Subcutaneous adipose tissue (tissue), 4 donors: ENCODE results near the gene OR2AE1. TPM values are rescaled to one million over a fixed set of nuclear protein-coding genes. Genes with fewer than 3 reads are reported as not detected.

Source experiments
- small RNA-seq: library from RNA; depleted of rRNA; stranded (forward); fragments of <200 nt; gene quantifications from one replicate; pipeline ENCODE3, GENCODE V24; 2016
- total RNA-seq, 4 donors: library from RNA; depleted of rRNA; stranded (reverse); fragments of >200 nt; gene quantifications; one replicate each; pipeline ENCODE4 v1.1.0, GENCODE V29; 2016
- TF ChIP-seq, protein P1 (sequence below): fragments of 450-650 bp; IDR thresholded peaks from one replicate; pipeline ENCODE4 v1.5.1; 2016; ENCODE audit warnings: low read depth, mild to moderate bottlenecking, control low read depth, antibody characterized with exemption, moderate library complexity

Gene OR2AE1
- total RNA-seq, 4 donors from 2014 or later = 0.98 TPM; not detected in 3

DNA sequence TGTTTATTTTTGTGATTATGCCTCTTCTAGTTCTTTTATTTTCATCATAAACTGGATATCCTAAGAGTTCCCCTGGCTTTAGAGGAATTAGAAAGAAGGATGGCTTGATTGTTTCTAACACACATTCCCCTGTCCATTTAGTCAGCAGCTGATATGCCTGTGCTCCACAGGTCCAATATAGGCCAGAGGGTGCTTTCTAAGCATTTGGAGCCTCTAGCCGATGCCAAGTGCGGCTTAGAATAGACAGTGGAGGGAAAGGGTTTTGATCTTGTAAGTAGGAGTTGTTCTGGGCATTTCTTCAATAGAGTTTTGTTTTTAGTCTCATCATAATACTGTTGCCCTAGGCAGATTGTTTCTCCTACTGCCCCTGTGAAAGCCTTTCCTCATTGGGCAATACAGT lies 42.5 kb downstream of the OR2AE1 start:
- TF ChIP-seq, protein P1, sequence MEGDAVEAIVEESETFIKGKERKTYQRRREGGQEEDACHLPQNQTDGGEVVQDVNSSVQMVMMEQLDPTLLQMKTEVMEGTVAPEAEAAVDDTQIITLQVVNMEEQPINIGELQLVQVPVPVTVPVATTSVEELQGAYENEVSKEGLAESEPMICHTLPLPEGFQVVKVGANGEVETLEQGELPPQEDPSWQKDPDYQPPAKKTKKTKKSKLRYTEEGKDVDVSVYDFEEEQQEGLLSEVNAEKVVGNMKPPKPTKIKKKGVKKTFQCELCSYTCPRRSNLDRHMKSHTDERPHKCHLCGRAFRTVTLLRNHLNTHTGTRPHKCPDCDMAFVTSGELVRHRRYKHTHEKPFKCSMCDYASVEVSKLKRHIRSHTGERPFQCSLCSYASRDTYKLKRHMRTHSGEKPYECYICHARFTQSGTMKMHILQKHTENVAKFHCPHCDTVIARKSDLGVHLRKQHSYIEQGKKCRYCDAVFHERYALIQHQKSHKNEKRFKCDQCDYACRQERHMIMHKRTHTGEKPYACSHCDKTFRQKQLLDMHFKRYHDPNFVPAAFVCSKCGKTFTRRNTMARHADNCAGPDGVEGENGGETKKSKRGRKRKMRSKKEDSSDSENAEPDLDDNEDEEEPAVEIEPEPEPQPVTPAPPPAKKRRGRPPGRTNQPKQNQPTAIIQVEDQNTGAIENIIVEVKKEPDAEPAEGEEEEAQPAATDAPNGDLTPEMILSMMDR = no peak

DNA sequence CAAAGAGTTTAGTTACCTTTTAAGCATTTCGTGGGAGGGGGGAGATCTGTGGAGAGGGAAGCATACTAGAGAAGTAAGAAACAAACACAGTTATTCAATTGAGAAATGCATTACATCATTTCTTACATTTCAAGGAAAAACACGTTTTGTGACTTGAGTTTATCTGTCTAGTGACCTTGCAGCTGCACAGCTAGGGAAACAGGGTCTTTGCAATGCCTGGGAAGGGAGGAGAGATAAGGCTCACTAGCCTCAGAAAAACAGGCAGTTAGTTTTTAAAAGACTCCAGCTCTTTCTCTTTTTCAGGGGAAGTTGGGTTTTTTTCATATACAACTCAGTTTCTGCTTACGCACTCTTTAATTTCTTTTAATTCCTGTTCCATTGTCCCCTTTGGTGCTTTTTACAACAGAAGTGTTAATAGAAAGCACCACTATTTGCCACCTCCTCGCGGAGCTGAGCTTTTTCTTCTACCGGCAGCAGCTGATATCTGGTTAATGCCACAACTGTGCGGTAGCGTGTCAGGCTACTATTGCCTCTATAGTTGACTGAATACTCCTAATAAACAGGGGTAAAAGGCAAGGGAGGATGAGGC lies 43.5 kb downstream of the OR2AE1 start:
- TF ChIP-seq, protein P1 = no peak

DNA sequence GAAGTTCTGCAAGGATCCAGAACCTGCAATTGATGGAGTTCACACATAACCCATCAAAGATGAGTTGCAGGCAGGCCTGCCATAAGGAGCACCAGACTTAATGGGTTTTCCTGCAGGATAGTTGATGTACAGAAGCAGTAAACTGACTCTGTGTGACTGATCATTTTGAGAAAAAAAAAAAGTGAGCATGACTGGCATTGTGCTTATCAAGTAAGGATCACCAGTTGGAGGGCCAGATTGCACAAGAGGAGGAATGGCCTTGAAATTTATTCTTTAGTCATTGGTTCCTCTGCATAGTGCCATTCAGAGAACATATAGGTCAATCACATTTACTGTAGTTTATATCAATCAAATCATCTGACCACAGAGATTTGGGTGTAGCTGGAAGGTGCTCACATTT lies 45.2 kb downstream of the OR2AE1 start:
- TF ChIP-seq, protein P1 = no peak

DNA sequence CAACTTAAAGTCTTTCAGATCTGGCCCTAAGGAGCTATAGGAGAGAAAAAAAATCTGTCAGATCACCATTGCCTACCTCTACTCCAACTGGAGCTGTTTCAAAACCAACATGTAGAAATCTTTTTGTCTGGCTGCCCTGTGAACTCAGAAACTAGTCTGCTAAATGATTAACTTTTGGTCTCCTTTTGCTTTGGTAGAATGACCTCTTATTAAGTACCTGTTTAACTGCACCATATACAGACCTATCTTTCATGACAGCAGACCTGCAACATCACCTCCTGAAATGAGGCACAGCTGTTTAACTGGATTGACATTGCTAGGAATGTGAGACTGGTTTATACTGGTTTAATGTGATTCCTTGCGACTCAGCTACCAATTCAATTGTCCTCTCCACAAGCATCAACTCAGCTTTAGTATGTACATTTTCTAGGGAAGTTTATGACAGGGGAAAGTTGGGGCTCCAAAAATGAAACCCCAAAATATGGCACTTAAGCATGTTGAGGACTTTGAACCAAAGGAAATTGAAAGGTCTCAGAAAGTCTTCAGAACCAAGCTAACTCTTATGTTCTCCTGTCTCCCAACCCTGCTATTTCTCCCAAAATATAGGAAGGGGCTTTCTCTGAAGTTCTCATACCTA lies 47.2 kb downstream of the OR2AE1 start:
- TF ChIP-seq, protein P1 = no peak

DNA sequence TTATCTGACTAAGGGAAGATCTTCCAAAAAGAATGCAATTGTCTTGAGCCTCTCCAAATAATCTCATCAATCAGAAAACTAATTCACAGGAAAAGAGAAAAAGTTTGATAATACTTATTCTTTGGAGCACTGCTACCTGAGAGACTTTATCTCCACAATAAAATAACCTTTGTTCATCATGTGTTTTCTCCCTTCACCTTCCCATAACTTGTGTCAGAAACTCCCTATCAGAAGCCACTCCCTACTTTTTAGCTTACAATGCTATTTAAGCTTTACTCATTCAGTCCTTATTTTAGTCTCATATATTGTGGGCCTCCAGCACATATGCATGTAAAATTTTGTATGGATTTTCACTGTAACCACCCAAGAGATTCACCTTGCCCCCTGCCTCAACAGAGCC lies 48.0 kb downstream of the OR2AE1 start:
- TF ChIP-seq, protein P1 = no peak

DNA sequence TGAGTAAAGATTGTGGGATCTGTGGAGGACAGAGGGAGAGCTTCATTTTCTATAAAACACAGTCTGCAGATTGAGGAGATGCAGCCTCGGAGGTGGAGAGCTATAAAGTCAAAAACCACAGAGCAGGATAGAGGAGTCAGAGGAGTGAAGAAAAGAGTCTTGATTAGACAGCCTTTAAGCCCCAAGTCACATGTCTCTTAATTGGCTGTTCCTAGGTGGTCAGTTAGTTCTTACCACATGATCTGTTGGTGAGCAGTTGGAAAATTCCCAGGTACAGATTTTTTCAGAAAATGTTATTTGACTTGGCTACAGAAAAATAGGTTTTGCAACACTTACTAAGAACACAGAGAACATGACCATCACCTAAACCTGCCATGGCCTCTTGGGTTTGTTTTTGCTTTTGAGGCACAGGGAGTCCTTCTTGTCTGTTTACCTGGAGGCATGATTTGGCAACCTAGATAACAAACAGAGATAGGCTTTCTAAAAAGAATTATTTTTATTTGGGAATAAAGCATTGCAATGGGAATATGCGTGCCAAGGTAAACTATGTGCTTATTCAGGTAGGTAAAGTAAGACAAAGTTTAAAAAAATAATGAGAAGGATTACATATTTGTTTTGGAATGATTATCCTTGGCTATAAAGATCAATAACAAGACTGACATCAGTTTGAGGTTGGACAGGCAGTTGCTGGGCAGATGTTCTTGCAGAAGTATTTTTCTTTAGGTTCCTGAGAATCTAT lies 49.6 kb downstream of the OR2AE1 start:
- TF ChIP-seq, protein P1 = no peak

Small RNA genes lying within 50 kb of the gene (small RNA-seq; reads per million reads assigned to genes)
- gene AC011904.1 (not detected), gene CYP3A52P (not detected)

Other genes with a start within 250 kb of the OR2AE1 start
- gene CYP3A5, start 197.0 kb downstream of the OR2AE1 start, total RNA-seq = 100 to 1,000 TPM in 2 of 4 donors, 10 to 100 TPM in 1, under 1 TPM in 1; 0.88 to 191 (median 58.1) TPM
- gene CYP3A7, start 141.8 kb downstream of the OR2AE1 start, total RNA-seq = not detected
- gene CYP3A4, start 92.8 kb downstream of the OR2AE1 start, total RNA-seq = 1 to 10 TPM in 1 of 4 donors, under 1 TPM in 1, not detected in 2; 0.34 to 1.3 TPM
- gene CYP3A43, start 49.0 kb downstream of the OR2AE1 start, total RNA-seq = not detected
- 10 to 100 TPM; 33.5 to 50.5 (median 42.0) TPM for gene TRIM4, start 42.5 kb upstream of the OR2AE1 start, total RNA-seq
- 1 to 10 TPM in 1 of 4 donors, under 1 TPM in 1, not detected in 2; 0.68 to 2.1 TPM for gene GJC3, start 52.6 kb upstream of the OR2AE1 start, total RNA-seq
- gene AZGP1, start 99.0 kb upstream of the OR2AE1 start, total RNA-seq = 100 to 1,000 TPM in 1 of 4 donors, 10 to 100 TPM in 3; 31.5 to 411 (median 51.0) TPM
- gene ZKSCAN1, start 138.6 kb upstream of the OR2AE1 start, total RNA-seq = 10 to 100 TPM; 28.5 to 39.9 (median 33.8) TPM
- gene ZSCAN21, start 172.7 kb upstream of the OR2AE1 start, total RNA-seq = 10 to 100 TPM in 3 of 4 donors, 1 to 10 TPM in 1; 6.7 to 15.6 (median 12.1) TPM
- gene ZNF3, start 204.7 kb upstream of the OR2AE1 start, total RNA-seq = 10 to 100 TPM; 14.8 to 29.3 (median 25.2) TPM
- 10 to 100 TPM; 50.5 to 74.4 (median 57.0) TPM for gene COPS6, start 211.9 kb upstream of the OR2AE1 start, total RNA-seq
- 10 to 100 TPM; 20.1 to 66.1 (median 46.7) TPM for gene MCM7, start 224.4 kb upstream of the OR2AE1 start, total RNA-seq
- 10 to 100 TPM in 3 of 4 donors, 1 to 10 TPM in 1; 6.7 to 25.6 (median 18.0) TPM for gene AP4M1, start 224.6 kb upstream of the OR2AE1 start, total RNA-seq
- 10 to 100 TPM in 3 of 4 donors, 1 to 10 TPM in 1; 9.8 to 36.2 (median 26.2) TPM for gene TAF6, start 242.3 kb upstream of the OR2AE1 start, total RNA-seq
- 10 to 100 TPM in 1 of 4 donors, 1 to 10 TPM in 3; 5.3 to 13.0 (median 8.2) TPM for gene CNPY4, start 242.6 kb upstream of the OR2AE1 start, total RNA-seq
- 1 to 10 TPM in 3 of 4 donors, under 1 TPM in 1; 0.66 to 2.7 (median 2.3) TPM for gene MBLAC1, start 249.9 kb upstream of the OR2AE1 start, total RNA-seq